Epithelial cell of esophagus (primary cell): ENCODE measurements around the gene NTSR2.

Experiments used
- DNase-seq: peaks from one replicate; pipeline ENCODE4 v3.0.0; 2010; ENCODE audit warnings: low read depth
- H3K4me3 ChIP-seq: 2 replicates; pipeline ENCODE4 v1.5.1; 2011; ENCODE audit warnings: mild to moderate bottlenecking, low read length, control low read depth
- CTCF ChIP-seq: IDR thresholded peaks from 2 replicates; pipeline ENCODE4 v1.5.1; 2011; ENCODE audit warnings: low read depth, mild to moderate bottlenecking, low read length, control low read depth, inconsistent platforms; ENCODE audit not compliant: insufficient read depth; ENCODE audit errors: missing control alignments

Gene NTSR2

GRCh38 chr2:11691076-11691660, 21.2 kb upstream of the NTSR2 start:
- TF ChIP-seq CTCF, result no peak
- no peak for DNase-seq
- H3K4me3 ChIP-seq, result no peak overlapping the region

DNA sequence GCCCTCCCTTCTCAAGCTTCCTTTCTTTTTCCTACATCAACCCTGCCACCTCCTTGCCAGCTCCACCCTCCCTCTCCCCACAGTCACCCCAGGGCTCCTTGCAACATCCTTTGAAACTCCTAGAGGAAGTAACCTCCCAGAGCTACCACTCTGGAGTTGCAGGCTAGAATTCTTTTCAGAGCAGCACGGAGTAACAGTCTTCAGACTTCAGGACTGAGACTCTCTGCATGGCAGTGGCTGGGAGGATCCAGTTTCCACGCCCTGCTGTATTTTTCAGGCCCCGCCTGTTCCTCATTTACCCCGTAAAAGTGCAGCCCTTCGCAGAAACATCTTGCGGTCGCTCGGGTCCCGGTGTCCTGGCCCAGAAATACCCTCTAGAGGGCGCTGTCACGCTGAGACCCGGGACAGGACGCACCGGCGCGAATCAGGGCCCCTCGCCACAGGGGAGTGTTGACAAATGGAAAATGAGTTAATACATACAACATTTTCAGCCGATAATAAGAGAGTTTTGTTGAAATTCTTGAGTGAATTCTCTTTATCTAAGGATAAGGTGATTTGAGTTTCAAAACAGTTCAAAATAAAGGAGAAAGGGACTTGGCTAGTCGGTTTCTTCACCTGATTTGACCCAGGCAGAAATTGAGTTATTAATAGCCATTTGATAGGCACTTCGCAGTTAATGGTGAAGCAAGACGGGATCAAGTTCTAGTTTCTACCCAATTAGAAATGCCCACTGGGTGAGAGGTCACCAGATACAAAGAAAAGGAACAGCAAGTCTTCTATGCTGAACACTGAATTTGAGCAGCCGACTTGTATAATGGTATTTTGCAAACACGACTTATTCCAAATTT, 18.5 kb upstream of the NTSR2 start:
- TF ChIP-seq CTCF, result peak; percentile 79
- DNase-seq, result peak; percentile 76
- H3K4me3 ChIP-seq, result no peak overlapping the region

DNA sequence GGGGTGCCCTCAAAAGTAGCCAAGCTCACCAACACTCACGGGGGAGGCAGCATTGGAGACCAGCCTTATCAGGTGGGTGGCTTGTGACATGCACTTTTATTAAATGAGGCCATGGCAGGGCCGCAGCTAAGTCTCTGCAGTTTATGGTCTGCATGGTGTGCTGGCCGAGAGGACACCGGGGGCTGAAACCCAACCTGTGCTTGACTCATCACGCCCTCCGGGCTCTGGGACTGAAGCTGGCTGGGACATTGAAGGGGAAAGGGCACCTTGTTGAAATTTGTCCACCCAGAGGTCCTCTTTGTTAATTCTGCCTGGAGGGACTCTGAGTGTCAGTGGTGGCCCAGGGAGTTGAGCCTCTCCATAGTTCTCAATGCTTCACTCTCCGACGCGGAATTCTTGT, 17.7 kb upstream of the NTSR2 start:
- no peak for TF ChIP-seq CTCF
- no peak overlapping the region for H3K4me3 ChIP-seq
- DNase-seq, result no peak

DNA sequence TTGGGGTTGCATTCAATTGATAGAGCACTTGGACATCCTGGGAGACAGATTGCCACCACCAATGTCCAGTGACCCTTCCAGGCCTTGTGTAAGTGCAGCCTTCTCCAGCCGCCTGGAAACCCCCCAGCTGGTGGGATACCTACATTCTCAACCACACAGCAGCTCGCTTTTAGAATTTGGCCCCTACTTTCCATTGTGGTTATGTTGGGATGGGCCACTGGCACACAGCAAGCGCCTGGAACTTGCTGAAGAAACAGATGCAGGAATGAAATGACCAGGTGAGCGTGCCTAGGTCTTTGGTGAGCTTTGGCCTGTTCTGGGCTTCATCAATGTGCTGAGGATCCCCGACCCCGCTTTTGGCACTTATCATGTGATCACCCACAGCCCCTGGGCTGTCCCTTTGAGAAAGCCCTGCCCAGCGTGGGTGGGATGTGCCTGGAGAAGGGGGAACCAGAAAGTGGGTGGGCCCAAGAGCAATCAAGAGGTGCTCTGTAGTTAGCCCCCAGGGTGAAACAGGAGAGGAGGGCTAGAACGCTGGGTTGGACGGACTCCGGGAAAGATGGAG, 16.0 kb upstream of the NTSR2 start:
- no peak for DNase-seq
- H3K4me3 ChIP-seq, result no peak overlapping the region
- TF ChIP-seq CTCF, result no peak

DNA sequence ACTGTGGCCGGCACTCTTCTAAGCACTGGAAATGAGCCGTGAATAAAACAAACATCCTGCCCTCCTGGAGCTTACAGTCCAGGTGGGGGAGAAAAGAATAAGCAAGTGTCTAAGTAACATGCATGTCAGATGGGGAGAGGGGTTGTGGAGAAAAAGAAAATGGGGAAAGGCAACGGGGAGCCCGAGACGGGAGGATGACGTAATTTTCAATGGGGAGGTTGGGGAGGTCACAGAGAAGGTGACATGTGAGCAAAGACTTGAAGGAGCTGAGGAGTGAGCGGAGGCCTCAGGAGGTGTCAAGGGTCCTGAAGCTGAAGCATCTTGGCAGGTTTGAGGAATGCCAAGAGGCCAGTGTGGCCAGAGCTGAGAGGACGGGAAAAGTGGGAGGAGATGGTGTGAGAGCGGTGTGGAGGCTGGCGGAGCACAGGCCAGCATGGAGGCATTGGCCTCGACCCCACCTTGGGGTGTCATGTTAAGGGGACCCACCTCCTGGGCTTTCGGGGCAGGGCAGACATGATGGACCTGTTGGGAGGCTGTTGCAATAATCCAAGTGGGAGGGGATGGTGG, 15.0 kb upstream of the NTSR2 start:
- H3K4me3 ChIP-seq, result no peak overlapping the region
- DNase-seq, result no peak
- TF ChIP-seq CTCF, result no peak

DNA sequence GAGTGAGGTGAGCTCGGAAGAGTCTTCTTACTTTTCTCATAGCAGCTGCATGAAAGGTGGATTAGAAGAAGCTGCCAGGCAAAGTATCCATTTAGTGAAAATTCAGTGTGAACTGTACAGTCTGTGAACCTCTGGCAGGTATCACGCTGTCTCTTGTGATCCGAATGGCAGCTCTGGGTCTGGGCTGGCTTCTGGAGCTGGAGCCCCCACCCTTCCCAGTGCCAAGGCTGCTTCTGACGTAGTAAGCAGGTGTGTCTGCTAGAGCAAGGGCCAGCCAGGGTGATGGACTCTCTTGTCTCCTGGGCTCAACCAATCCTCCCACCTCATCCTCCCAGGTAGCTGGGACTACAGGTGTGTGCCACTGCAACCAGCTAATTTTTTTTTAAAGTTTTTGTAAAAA, 14.0 kb upstream of the NTSR2 start:
- no peak for DNase-seq
- no peak overlapping the region for H3K4me3 ChIP-seq
- TF ChIP-seq CTCF, result no peak
